Small intestine (tissue), 7 donors: ENCODE measurements around the gene ADPRM. TPM values are rescaled to one million over a fixed set of nuclear protein-coding genes. Genes with fewer than 3 reads are reported as not detected.
"Not testable (repeated sequence)": the region's sequence is repeated elsewhere in the genome, so short reads cannot be mapped to it uniquely, and the experiment has no call there.

Experiments used
- DNase-seq, 2 donors: peaks; one replicate each; pipeline versions ENCODE4 v3.0.0 to v3.0.0-alpha.2; 2013
- FAIRE-seq: peaks from 2 replicates; lab custom pipeline; 2012; peaks lifted over from hg19 to GRCh38; lab: Jason Lieb, UNC
- H3K27ac ChIP-seq, 3 donors: one replicate each; pipeline ENCODE4 v1.5.1; 2013; ENCODE audit warnings: low read length in 2 of 3, mild to moderate bottlenecking in 2 of 3, control low read depth in 1 of 3, inconsistent platforms in 1 of 3, low read depth in 1 of 3, moderate library complexity in 1 of 3
- H3K27me3 ChIP-seq, 3 donors: one replicate each; pipeline ENCODE4 v1.6.1; 2013; ENCODE audit warnings: low read length in 3 of 3, inconsistent platforms in 1 of 3; ENCODE audit not compliant: control insufficient read depth in 3 of 3, insufficient read depth in 3 of 3
- H3K36me3 ChIP-seq, 3 donors: one replicate each; pipeline ENCODE4 v1.6.1; 2013; ENCODE audit warnings: low read length in 3 of 3, inconsistent platforms in 1 of 3, low read depth in 1 of 3, mild to moderate bottlenecking in 1 of 3, moderate library complexity in 1 of 3; ENCODE audit not compliant: control insufficient read depth in 3 of 3, insufficient read depth in 2 of 3
- H3K4me1 ChIP-seq, 3 donors: one replicate each; pipeline ENCODE4 v1.6.1; 2013; ENCODE audit warnings: low read length in 2 of 3, inconsistent platforms in 1 of 3, low read depth in 1 of 3, mild to moderate bottlenecking in 1 of 3, moderate library complexity in 1 of 3; ENCODE audit not compliant: control insufficient read depth in 3 of 3, insufficient read depth in 2 of 3
- H3K4me3 ChIP-seq, 3 donors: one replicate each; pipeline ENCODE4 v1.5.1; 2013; ENCODE audit warnings: low read length in 3 of 3, control low read depth in 1 of 3, inconsistent platforms in 1 of 3, low read depth in 1 of 3, mild to moderate bottlenecking in 1 of 3, moderate library complexity in 1 of 3
- H3K9me3 ChIP-seq, 2 donors: one replicate each; pipeline ENCODE4 v1.6.1; 2013; ENCODE audit warnings: low read depth in 1 of 2, low read length in 1 of 2; ENCODE audit not compliant: control insufficient read depth in 2 of 2, insufficient read depth in 1 of 2
- WGBS, 3 donors: extraction: QIAGEN DNeasy Blood & Tissue Kit; methylation state at CpG; one replicate each; pipeline ENCODE4 v1.1.7; 2013; 5-methylcytosine and 5-hydroxymethylcytosine counted together
- polyA plus RNA-seq, 4 donors: library from polyadenylated mRNA; stranded (reverse) in 3 of 4; unstranded in 1 of 4; fragments of 200-250 nt in 3 of 4; fragments of 120-200 nt in 1 of 4; gene quantifications; one replicate each; pipeline versions ENCODE4 v1.2.1 to v1.2.3, GENCODE V29; 2013
- donor health status: healthy with polysubstance abuse.
- donor health status: control.
- donor health status: control.
- donor health status: Bipolar disorder and iron deficiency.
- donor health status: healthy.

Gene ADPRM
- polyA plus RNA-seq, 4 donors: 7.2 to 21.8 (median 16.1) TPM

DNA sequence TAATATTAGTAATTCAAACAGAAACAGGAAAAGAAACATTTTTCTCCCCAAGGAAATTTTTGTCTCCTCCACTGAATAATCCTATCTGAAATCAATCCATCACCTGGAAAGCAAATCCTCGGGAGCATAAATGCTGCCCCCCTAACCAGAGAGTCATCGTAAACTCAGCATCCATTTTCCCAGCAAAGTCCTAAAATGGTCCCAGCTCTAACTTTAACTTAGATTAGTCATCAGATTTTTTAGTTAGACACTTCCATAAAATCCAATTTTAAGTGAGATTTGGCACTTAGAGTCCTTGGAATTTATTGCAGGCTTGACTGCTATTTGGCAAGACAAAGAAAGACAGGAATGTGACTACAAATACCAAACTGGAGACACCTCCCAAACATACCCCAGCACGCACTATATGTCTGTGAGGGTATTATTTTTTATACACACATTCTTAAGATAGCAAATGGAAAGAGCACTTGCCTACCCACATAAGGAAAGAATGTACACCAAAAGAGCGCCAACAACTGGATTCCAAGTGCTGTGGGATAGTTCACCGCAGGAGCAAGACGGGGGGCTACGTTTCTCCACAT lies 15.4 kb upstream of the ADPRM start:
- H3K4me3 ChIP-seq: no peak overlapping the region
- DNase-seq (no peak), FAIRE-seq (no peak)
- H3K36me3 ChIP-seq: peaks cover 19 to 31% (median 20%) of the 10 kb centered on the region in 3 donors
- H3K4me1 ChIP-seq: no peaks in the 10 kb centered on the region
- 82 to 96% (median 94%) methylated on average over 7 of the region's 7 CpGs for WGBS, 3 donors
- no peaks in the 10 kb centered on the region for H3K9me3 ChIP-seq
- H3K27ac ChIP-seq: no peak overlapping the region
- no peaks in the 10 kb centered on the region for H3K27me3 ChIP-seq

DNA sequence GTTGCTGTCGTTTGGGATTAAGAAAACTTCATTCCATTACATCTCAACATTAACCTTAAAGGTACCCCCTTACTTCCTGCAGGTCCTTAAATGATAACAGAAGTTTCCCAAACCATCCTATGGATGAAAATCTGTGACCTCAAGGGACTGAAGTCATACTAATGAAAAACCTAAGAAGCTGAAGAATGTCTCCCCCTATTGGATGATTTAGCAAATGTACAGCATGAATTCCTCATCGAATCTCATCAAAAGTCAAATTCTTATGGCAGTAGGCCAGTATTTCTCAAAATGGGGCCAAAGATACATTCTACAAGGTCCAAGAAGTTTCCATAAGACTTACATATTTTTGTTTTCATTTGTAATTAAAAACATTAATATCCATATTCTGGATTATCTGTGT lies 13.5 kb upstream of the ADPRM start:
- H3K36me3 ChIP-seq: peaks cover 19 to 26% (median 20%) of the 10 kb centered on the region in 3 donors
- no peaks in the 10 kb centered on the region for H3K9me3 ChIP-seq
- H3K27ac ChIP-seq: no peak overlapping the region
- no peak for DNase-seq
- H3K4me1 ChIP-seq: no peaks in the 10 kb centered on the region
- no peak overlapping the region for H3K4me3 ChIP-seq
- no peak for FAIRE-seq
- no peaks in the 10 kb centered on the region for H3K27me3 ChIP-seq
- WGBS, 3 donors: 65 to 89% (median 65%) methylated on average over 2 of the region's 2 CpGs

DNA sequence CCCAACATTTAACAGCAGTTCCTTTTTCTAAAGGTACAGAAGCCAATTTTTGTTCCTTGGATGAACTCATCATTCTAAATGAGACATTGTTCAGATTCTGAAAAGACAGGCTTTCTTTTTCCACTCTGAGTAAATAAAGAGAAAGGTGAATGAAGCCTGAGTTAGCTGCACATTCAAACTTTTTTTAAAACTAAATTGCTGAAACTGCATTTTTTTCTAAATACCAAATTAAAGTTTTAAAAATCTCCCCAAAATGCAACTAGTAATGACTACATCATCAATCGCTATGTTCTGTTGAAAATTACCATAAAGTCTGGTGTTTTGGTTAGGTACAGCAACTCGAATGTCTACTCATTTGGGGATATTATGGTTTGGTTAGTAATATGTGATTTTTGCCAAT lies 9.9 kb upstream of the ADPRM start:
- peaks cover 17 to 24% (median 20%) of the 10 kb centered on the region in 3 donors for H3K36me3 ChIP-seq
- no peak for FAIRE-seq
- H3K27me3 ChIP-seq: no peaks in the 10 kb centered on the region
- DNase-seq: no peak
- no peak overlapping the region for H3K4me3 ChIP-seq
- H3K9me3 ChIP-seq: no peaks in the 10 kb centered on the region
- no peaks in the 10 kb centered on the region for H3K4me1 ChIP-seq
- H3K27ac ChIP-seq: no peak overlapping the region
- WGBS, 3 donors: 79 to 90% (median 83%) methylated on average over 2 of the region's 2 CpGs

DNA sequence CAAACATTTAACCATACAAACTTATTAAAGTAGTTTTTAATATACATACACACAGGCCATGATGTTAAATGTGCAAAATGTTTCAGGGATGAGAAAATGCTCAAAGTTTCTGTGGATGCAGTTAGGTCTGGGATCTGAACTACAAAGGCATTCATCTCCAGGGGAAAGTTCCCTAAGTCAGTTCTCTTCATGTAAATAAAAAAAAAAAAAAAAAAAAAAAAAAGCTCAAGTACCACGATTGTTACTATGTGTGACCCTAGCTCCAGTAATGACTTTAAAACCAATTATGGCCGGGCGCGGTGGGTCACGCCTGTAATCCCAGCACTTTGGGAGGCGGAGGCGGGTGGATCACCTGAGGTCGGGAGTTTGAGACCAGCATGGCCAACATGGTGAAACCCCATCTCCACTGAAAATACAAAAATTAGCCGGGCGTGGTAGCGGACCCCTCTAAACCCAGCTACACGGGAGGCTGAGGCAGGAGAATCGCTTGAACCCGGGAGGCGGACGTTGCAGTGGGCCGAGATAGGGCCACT lies 1.5 kb upstream of the ADPRM start:
- not testable (repeated sequence) for DNase-seq, H3K27me3 ChIP-seq, H3K9me3 ChIP-seq, FAIRE-seq
- Histone ChIP-seq H3K4me1 (peaks cover 0 to 18% (median 3%) of the 10 kb centered on the region in 3 donors), H3K27ac (peak overlapping the region in 1 of 3 donors; percentile 94), H3K36me3 (peaks cover 9 to 13% (median 12%) of the 10 kb centered on the region in 3 donors), H3K4me3 (peak overlapping the region in 2 of 3 donors; percentile 84 to 98)
- WGBS, 3 donors: 50 to 78% (median 64%) methylated on average over 17 of the region's 17 CpGs

DNA sequence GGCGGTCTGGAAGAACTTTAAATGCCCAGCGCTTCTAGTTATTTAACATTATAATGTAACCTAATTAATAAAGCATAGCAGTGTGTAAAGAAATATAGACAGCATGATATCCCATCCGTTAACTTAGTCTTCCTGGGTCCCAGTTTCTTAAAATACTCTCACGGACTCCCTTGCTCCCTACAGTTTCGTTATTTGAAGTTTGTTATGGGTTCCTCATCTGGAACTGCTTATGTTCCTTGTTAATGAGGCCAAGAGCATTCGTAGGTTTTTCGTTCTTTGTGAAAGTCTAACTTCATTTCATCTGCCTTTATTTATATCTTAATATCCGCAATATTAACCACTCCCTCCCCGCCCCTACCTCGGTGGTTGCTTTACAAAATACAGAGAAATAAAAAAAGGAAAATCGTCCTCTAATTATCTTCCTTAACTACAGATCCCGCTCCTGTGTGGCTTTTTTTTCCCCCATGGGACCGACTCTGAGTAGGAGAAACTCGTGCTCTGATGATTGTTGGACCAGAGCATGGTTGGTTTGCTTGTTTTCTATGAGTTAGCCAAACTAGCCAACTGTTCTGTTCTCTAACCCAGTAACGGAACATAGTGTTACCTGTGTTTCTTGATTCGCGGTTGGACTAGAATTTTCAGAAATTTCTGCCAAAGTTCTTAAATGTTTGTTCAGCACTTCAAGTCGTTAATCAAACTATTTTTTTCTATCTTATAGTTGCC lies 863 bp downstream of the ADPRM start:
- WGBS, 3 donors: 4 to 14% (median 4%) methylated on average over 18 of the region's 18 CpGs
- peak overlapping the region; percentile 87 to 94 (median 94) for H3K27ac ChIP-seq
- H3K4me3 ChIP-seq: peak overlapping the region; percentile 54 to 98 (median 84)
- H3K27me3 ChIP-seq: no peaks in the 10 kb centered on the region
- peaks cover 0 to 3% (median 3%) of the 10 kb centered on the region in 3 donors for H3K36me3 ChIP-seq
- peaks cover 0 to 18% (median 3%) of the 10 kb centered on the region in 3 donors for H3K4me1 ChIP-seq
- DNase-seq (peak; percentile 16 to 35), FAIRE-seq (no peak)
- no peaks in the 10 kb centered on the region for H3K9me3 ChIP-seq

DNA sequence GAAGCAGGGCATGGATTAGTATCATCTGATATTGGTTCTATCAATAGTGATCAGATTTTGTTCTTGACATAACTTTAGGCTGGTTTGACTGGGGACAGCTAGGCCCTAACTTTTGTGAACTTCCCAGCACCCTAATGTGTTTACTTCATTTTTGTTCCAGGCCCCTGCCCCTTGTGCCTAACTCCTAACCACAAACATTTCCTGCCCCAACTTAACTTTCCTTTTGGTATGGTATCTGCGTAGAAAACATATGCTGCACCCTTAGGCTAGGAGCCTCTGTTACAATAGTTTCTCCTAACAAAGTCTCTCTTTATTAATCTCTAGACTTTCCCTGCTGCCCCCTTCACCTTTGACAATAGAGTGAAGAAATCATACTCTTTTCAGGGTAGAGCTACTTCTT lies 2.5 kb downstream of the ADPRM start:
- FAIRE-seq: no peak
- H3K27me3 ChIP-seq: no peaks in the 10 kb centered on the region
- no peak for DNase-seq
- no peak overlapping the region for H3K4me3 ChIP-seq
- no peak overlapping the region for H3K27ac ChIP-seq
- H3K36me3 ChIP-seq: peaks cover 0 to 3% (median 0%) of the 10 kb centered on the region in 3 donors
- 72 to 86% (median 85%) methylated on average over 1 of the region's 1 CpG for WGBS, 3 donors
- H3K9me3 ChIP-seq: no peaks in the 10 kb centered on the region
- H3K4me1 ChIP-seq: peaks cover 0 to 18% (median 3%) of the 10 kb centered on the region in 3 donors

DNA sequence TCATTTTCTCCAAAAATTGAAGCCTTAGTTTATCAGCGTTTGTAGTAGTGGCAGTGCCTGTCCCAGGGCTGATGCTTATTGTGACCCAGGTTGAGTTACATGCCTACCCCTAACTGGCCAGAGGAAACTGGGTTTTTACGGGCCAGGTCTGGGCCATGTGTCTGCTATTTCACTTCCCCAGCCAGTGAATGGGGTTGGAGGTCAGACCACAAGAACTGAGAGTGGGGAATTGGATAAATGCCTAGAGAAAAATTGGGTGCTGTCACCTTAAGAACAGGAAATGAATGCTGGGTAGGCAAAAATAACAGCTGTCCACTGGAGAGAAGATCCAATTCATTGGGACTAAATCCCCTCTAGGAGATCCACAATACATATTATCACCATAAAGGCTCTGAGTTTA lies 5.2 kb downstream of the ADPRM start:
- Histone ChIP-seq H3K4me1 (peaks cover 0 to 7% (median 3%) of the 10 kb centered on the region in 3 donors), H3K27ac (no peak overlapping the region), H3K27me3 (no peaks in the 10 kb centered on the region), H3K4me3 (no peak overlapping the region), H3K9me3 (no peaks in the 10 kb centered on the region), H3K36me3 (peaks cover 5 to 13% (median 6%) of the 10 kb centered on the region in 3 donors)
- DNase-seq (no peak), FAIRE-seq (no peak)
- 59 to 79% (median 71%) methylated on average over 2 of the region's 2 CpGs for WGBS, 3 donors

DNA sequence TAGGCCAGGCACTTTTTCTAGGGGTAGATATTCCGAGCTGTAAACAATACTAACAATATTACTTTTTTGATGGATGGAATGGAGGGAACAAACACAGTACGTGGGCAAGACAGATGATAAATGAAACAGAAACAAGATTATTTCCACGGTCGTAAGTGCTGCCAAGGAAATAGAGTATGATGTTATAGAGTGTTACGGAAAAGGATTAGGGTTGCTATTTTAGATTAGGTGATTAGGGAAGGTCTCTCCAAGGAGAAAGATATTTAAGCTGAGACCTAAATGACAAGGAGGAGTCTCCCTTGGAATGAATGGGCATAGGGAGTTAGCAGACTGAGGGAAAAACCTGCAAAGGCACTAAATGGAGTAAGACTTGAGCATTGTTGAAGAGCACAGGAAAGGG lies 8.3 kb downstream of the ADPRM start:
- Histone ChIP-seq H3K4me1 (no peaks in the 10 kb centered on the region), H3K9me3 (no peaks in the 10 kb centered on the region), H3K27me3 (no peaks in the 10 kb centered on the region), H3K27ac (no peak overlapping the region), H3K36me3 (peaks cover 18 to 24% (median 20%) of the 10 kb centered on the region in 3 donors), H3K4me3 (no peak overlapping the region)
- FAIRE-seq (no peak), DNase-seq (no peak)
- 88 to 93% (median 90%) methylated on average over 5 of the region's 5 CpGs for WGBS, 3 donors
